Activated B cell treated with CpG ODN at 0.5 μM for 24 hours (primary cell): ENCODE measurements around the gene ERCC5. TPM values are rescaled to one million over a fixed set of nuclear protein-coding genes. Genes with fewer than 3 reads are reported as not detected.

Source experiments
- ATAC-seq: fragments of 200-7000 bp; cut with Tn5 transposase; one replicate; pipeline ENCODE4 v1.10.0; 2021; ENCODE audit warnings: low read depth, mild to moderate bottlenecking, moderate library complexity
- CTCF ChIA-PET: fragments of 350-600 bp; sonication (Branson Sonifier 250); formaldehyde crosslinking; loops from one replicate; lab custom pipeline; 2021; ENCODE audit warnings: antibody characterized with exemption; lab: Charles Lee
- POLR2A ChIA-PET: fragments of 350-600 bp; sonication (Branson Sonifier 250); formaldehyde crosslinking; loops from one replicate; lab custom pipeline; 2021; ENCODE audit warnings: antibody characterized with exemption; lab: Charles Lee
- DNase-seq: peaks from one replicate; pipeline ENCODE4 v3.0.0; 2022
- H3K27ac Mint-ChIP-seq: one replicate; pipeline ENCODE4 v1.8.0; 2020; ENCODE audit warnings: mixed read lengths
- H3K27me3 Mint-ChIP-seq: one replicate; pipeline ENCODE4 v1.8.0; 2021; ENCODE audit warnings: mixed read lengths
- H3K36me3 Mint-ChIP-seq: one replicate; pipeline ENCODE4 v1.8.0; 2021; ENCODE audit warnings: low read depth, mixed read lengths
- H3K4me1 Mint-ChIP-seq: one replicate; pipeline ENCODE4 v1.8.0; 2021; ENCODE audit warnings: mixed read lengths
- H3K4me3 Mint-ChIP-seq: one replicate; pipeline ENCODE4 v1.8.0; 2020; ENCODE audit warnings: mild to moderate bottlenecking, mixed read lengths
- H3K9me3 Mint-ChIP-seq: one replicate; pipeline ENCODE4 v1.8.0; 2020; ENCODE audit warnings: mixed read lengths
- intact Hi-C: fragments of 100-400 bp; cut with micrococcal nuclease; formaldehyde crosslinking; loops from one replicate; pipeline ENCODE4 v1.15.1; 2024
- total RNA-seq: library from RNA; stranded (reverse); gene quantifications from 2 replicates; pipeline ENCODE4 v1.2.3, GENCODE V29; 2022
- TF ChIP-seq, protein P1 (sequence below): fragments of 200-600 bp; IDR thresholded peaks from one replicate; pipeline ENCODE4 v1.8.0; 2022; ENCODE audit warnings: antibody characterized with exemption, mild to moderate bottlenecking

ERCC5 gene
- total RNA-seq, 1 donor from 2014 or later, result 74.3 TPM

DNA sequence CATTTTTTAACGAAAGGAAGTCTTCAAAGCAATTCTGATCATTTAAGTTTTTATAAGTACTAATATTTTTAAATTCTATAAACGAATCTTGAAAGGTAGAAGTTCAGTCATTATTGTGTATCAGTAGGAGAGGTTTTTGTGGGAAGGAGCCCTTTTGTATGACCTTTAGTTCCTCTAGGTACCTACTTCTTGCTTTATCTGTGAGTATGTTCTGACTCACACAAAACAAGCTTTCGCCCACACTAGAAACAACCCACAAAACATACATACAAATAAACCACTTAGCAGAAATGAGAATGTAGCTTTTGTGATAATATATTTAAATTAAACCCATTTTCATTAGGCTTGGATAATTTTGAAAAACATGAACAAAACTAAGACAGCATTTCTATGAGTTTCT is 27.8 kb downstream of the ERCC5 start:
- CTCF ChIA-PET, result no interaction called here
- no peak for DNase-seq
- POLR2A ChIA-PET, result no interaction called here
- no peaks in the 10 kb centered on the region for H3K27me3 Mint-ChIP-seq
- H3K4me1 Mint-ChIP-seq, result peaks cover 6% of the 10 kb centered on the region
- H3K9me3 Mint-ChIP-seq, result no peaks in the 10 kb centered on the region
- H3K4me3 Mint-ChIP-seq, result no peak overlapping the region
- intact Hi-C loops, result no loop called here
- no peak for ATAC-seq
- peaks cover 81% of the 10 kb centered on the region for H3K36me3 Mint-ChIP-seq
- H3K27ac Mint-ChIP-seq, result no peak overlapping the region
- TF ChIP-seq, protein P1, sequence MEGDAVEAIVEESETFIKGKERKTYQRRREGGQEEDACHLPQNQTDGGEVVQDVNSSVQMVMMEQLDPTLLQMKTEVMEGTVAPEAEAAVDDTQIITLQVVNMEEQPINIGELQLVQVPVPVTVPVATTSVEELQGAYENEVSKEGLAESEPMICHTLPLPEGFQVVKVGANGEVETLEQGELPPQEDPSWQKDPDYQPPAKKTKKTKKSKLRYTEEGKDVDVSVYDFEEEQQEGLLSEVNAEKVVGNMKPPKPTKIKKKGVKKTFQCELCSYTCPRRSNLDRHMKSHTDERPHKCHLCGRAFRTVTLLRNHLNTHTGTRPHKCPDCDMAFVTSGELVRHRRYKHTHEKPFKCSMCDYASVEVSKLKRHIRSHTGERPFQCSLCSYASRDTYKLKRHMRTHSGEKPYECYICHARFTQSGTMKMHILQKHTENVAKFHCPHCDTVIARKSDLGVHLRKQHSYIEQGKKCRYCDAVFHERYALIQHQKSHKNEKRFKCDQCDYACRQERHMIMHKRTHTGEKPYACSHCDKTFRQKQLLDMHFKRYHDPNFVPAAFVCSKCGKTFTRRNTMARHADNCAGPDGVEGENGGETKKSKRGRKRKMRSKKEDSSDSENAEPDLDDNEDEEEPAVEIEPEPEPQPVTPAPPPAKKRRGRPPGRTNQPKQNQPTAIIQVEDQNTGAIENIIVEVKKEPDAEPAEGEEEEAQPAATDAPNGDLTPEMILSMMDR, result no peak

DNA sequence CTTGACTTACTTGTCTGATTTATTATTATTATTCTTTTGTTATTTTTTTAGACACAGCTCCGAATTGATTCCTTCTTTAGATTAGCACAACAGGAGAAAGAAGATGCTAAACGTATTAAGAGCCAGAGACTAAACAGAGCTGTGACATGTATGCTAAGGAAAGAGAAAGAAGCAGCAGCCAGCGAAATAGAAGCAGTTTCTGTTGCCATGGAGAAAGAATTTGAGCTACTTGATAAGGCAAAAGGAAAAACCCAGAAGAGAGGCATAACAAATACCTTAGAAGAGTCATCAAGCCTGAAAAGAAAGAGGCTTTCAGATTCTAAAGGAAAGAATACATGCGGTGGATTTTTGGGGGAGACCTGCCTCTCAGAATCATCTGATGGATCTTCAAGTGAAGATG is 29.4 kb downstream of the ERCC5 start:
- intact Hi-C loops, result no loop called here
- peaks cover 5% of the 10 kb centered on the region for H3K4me1 Mint-ChIP-seq
- no peak overlapping the region for H3K4me3 Mint-ChIP-seq
- no peak for DNase-seq
- peaks cover 68% of the 10 kb centered on the region for H3K36me3 Mint-ChIP-seq
- H3K9me3 Mint-ChIP-seq, result no peaks in the 10 kb centered on the region
- ATAC-seq, result no peak
- ChIA-PET POLR2A (interaction anchor here (0.9 kb wide), 1 partner anchor 29 kb away, joined by 3 read pairs; no protein-coding TSS in a partner anchor), CTCF (interaction anchor here (1.1 kb wide), 1 partner anchor 17 kb away, joined by 3 read pairs; no protein-coding TSS in a partner anchor)
- TF ChIP-seq, protein P1, result no peak
- H3K27me3 Mint-ChIP-seq, result no peaks in the 10 kb centered on the region
- H3K27ac Mint-ChIP-seq, result no peak overlapping the region

- CTCF ChIA-PET, result interaction anchor here (1.2 kb wide), 1 partner anchor 296 kb away, joined by 3 read pairs; no protein-coding TSS in a partner anchor
- TF ChIP-seq, protein P1, result no peak
- no peak for ATAC-seq
- no peaks in the 10 kb centered on the region for H3K4me1 Mint-ChIP-seq
- H3K27me3 Mint-ChIP-seq, result no peaks in the 10 kb centered on the region
- DNase-seq, result no peak
- POLR2A ChIA-PET, result no interaction called here
- no peak overlapping the region for H3K27ac Mint-ChIP-seq
- peaks cover 61% of the 10 kb centered on the region for H3K36me3 Mint-ChIP-seq
- H3K9me3 Mint-ChIP-seq, result no peaks in the 10 kb centered on the region
- intact Hi-C loops, result no loop called here
- H3K4me3 Mint-ChIP-seq, result no peak overlapping the region
Measured at GRCh38 chr13:102877303-102877702, 31.5 kb downstream of the ERCC5 start.

GRCh38 chr13:102878481-102878880 is 32.6 kb downstream of the ERCC5 start:
- POLR2A ChIA-PET, result no interaction called here
- Mint-ChIP-seq H3K4me3 (no peak overlapping the region), H3K36me3 (peaks cover 53% of the 10 kb centered on the region), H3K4me1 (no peaks in the 10 kb centered on the region), H3K27me3 (no peaks in the 10 kb centered on the region), H3K9me3 (no peaks in the 10 kb centered on the region), H3K27ac (no peak overlapping the region)
- ATAC-seq (no peak), DNase-seq (no peak)
- intact Hi-C loops, result no loop called here
- CTCF ChIA-PET, result interaction anchor here (1.3 kb wide), 1 partner anchor 8 kb away, joined by 4 read pairs; no protein-coding TSS in a partner anchor
- TF ChIP-seq, protein P1, result no peak

- Mint-ChIP-seq H3K9me3 (no peaks in the 10 kb centered on the region), H3K4me3 (no peak overlapping the region), H3K27me3 (no peaks in the 10 kb centered on the region), H3K27ac (no peak overlapping the region), H3K4me1 (no peaks in the 10 kb centered on the region), H3K36me3 (peaks cover 41% of the 10 kb centered on the region)
- ChIA-PET POLR2A (no interaction called here), CTCF (interaction anchor here (2.3 kb wide), 1 partner anchor 10 kb away, joined by 11 read pairs; no protein-coding TSS in a partner anchor)
- TF ChIP-seq, protein P1, result no peak
- intact Hi-C loops, result no loop called here
- no peak for ATAC-seq
- DNase-seq, result no peak
Measured at GRCh38 chr13:102879793-102880499, 34.1 kb downstream of the ERCC5 start.
